Uterus (tissue), 4 donors: ENCODE results near the gene DSTN. TPM values are rescaled to one million over a fixed set of nuclear protein-coding genes. Genes with fewer than 3 reads are reported as not detected.
A peak's percentile ranks its signal among the peaks of the same experiment; 100 is the strongest.

ENCODE experiments used
- DNase-seq, 2 donors: peaks; one replicate each; pipeline ENCODE4 v3.0.0-alpha.2; 2019 to 2020
- H3K27ac ChIP-seq, 2 donors: fragments of 200-600 bp; sonication (generic); 1 replicate in 1 of 2; 2 replicates in 1 of 2; pipeline ENCODE4 v1.5.1; 2016 to 2018
- H3K27me3 ChIP-seq, 2 donors: fragments of 200-600 bp; sonication (generic); one replicate each; pipeline ENCODE4 v1.5.1; 2018 to 2019; ENCODE audit warnings: control low read depth in 1 of 2
- H3K36me3 ChIP-seq, 2 donors: fragments of 200-600 bp; sonication (generic); one replicate each; pipeline ENCODE4 v1.5.1; 2019; ENCODE audit warnings: control low read depth in 1 of 2
- H3K4me1 ChIP-seq, 2 donors: fragments of 200-600 bp; sonication (generic); one replicate each; pipeline ENCODE4 v1.5.1; 2018 to 2019; ENCODE audit warnings: control low read depth in 1 of 2
- H3K4me3 ChIP-seq, 2 donors: fragments of 200-600 bp; sonication (generic); 1 replicate in 1 of 2; 2 replicates in 1 of 2; pipeline ENCODE4 v1.5.1; 2018 to 2019; ENCODE audit warnings: mild to moderate bottlenecking in 1 of 2
- H3K9me3 ChIP-seq, 2 donors: fragments of 200-600 bp; sonication (generic); one replicate each; pipeline ENCODE4 v1.5.1; 2019; ENCODE audit warnings: control low read depth in 1 of 2
- POLR2A ChIP-seq, 2 donors: fragments of 450-650 bp; IDR thresholded peaks; one replicate each; pipeline ENCODE4 v1.6.1; 2016; ENCODE audit warnings: antibody characterized with exemption in 2 of 2, mild to moderate bottlenecking in 1 of 2, moderate library complexity in 1 of 2
- intact Hi-C: fragments of 100-400 bp; cut with DNase I; formaldehyde crosslinking; loops from one replicate; pipeline ENCODE4 v1.15.1; 2023; ENCODE audit warnings: low total_unique reads
- total RNA-seq, 4 donors: library from RNA; depleted of rRNA in 3 of 4; stranded (reverse); fragments of >200 nt in 3 of 4; gene quantifications; one replicate each; pipeline versions ENCODE4 v1.1.0 to v1.2.4, GENCODE V29; 2014 to 2023
- TF ChIP-seq, protein P1 (sequence below), 4 experiments: fragments of 200-600 bp in 2 of 4; fragments of 450-650 bp in 2 of 4; sonication (generic) in 2 of 4; IDR thresholded peaks; one replicate each; pipeline ENCODE4 v1.5.1; 2016 to 2019; ENCODE audit warnings: antibody characterized with exemption in 4 of 4, mild to moderate bottlenecking in 2 of 4, moderate library complexity in 1 of 4
- donor health status: DM: yes; HTN: yes; CAD: no.

The DSTN gene
- total RNA-seq, 4 donors from 2014 or later: 294 to 674 (median 623) TPM

GRCh38 chr20:17605131-17605660 is 35.3 kb downstream of the DSTN start:
- TF ChIP-seq, protein P1, sequence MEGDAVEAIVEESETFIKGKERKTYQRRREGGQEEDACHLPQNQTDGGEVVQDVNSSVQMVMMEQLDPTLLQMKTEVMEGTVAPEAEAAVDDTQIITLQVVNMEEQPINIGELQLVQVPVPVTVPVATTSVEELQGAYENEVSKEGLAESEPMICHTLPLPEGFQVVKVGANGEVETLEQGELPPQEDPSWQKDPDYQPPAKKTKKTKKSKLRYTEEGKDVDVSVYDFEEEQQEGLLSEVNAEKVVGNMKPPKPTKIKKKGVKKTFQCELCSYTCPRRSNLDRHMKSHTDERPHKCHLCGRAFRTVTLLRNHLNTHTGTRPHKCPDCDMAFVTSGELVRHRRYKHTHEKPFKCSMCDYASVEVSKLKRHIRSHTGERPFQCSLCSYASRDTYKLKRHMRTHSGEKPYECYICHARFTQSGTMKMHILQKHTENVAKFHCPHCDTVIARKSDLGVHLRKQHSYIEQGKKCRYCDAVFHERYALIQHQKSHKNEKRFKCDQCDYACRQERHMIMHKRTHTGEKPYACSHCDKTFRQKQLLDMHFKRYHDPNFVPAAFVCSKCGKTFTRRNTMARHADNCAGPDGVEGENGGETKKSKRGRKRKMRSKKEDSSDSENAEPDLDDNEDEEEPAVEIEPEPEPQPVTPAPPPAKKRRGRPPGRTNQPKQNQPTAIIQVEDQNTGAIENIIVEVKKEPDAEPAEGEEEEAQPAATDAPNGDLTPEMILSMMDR (IDR thresholded peaks at IDR 0.05): no peak
- TF ChIP-seq POLR2A (IDR thresholded peaks at IDR 0.05): no peak
- Histone ChIP-seq H3K27me3 (no peaks in the 10 kb centered on the region), H3K9me3 (no peaks in the 10 kb centered on the region), H3K4me3 (no peak overlapping the region), H3K36me3 (no peaks in the 10 kb centered on the region), H3K27ac (no peak overlapping the region), H3K4me1 (peaks cover 9 to 16% of the 10 kb centered on the region in 2 donors)
- no peak for DNase-seq
- intact Hi-C loops: loop anchor here (5.0 kb wide), 1 partner anchor 33 kb away; the partner anchor contains the start of gene DSTN

GRCh38 chr20:17606001-17606400 is 36.1 kb downstream of the DSTN start:
- Histone ChIP-seq H3K4me3 (no peak overlapping the region), H3K4me1 (peaks cover 16 to 17% of the 10 kb centered on the region in 2 donors), H3K27me3 (no peaks in the 10 kb centered on the region), H3K36me3 (no peaks in the 10 kb centered on the region), H3K27ac (no peak overlapping the region), H3K9me3 (no peaks in the 10 kb centered on the region)
- no peak for DNase-seq
- intact Hi-C loops: loop anchor here (5.0 kb wide), 1 partner anchor 34 kb away; the partner anchor contains the start of gene DSTN
- TF ChIP-seq, protein P1 (IDR thresholded peaks at IDR 0.05): no peak
- TF ChIP-seq POLR2A (IDR thresholded peaks at IDR 0.05): no peak

DNA sequence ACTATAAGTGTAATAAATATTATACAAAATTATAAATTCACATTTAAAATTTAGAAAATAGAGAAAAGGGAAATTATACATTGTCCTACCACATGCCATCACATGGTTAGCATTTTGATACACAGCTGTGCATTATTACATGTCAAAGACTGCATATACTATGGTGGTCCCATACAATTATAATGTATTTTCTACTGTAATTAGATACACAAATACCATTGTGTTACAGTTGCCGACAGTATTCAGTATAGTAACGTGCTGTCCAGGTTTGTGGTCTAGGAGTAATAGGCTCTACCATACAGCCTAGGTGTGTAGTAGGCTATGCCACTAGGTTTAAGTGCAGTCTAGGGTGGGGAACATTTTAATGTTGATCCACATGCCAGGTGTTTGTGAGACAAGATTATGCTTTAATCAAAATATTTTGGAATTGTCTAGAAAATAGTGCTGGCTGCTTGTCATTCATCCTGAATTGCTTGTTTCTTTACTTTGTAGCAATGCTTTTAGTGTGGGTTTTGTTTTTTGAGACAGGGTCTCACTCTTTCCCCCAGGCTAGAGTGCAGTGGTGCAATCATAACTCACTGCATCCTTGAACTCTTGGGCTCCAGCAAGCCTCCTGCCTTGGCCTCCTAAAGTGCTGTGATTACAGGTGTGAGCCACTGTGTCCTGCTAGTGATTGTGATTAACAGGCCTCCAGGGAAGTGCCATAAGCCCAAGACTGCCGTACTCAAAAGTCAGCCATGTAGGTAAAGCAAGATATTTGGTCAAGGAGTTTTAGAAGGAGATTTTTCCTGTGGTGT is 39.0 kb downstream of the DSTN start:
- H3K27ac ChIP-seq: peak overlapping the region in 1 of 2 donors; percentile 24
- H3K4me1 ChIP-seq: peaks cover 0 to 21% of the 10 kb centered on the region in 2 donors
- no peak overlapping the region for H3K4me3 ChIP-seq
- H3K9me3 ChIP-seq: no peaks in the 10 kb centered on the region
- H3K27me3 ChIP-seq: no peaks in the 10 kb centered on the region
- intact Hi-C loops: loop anchor here (5.0 kb wide), 1 partner anchor 37 kb away; the partner anchor contains the start of gene DSTN
- H3K36me3 ChIP-seq: no peaks in the 10 kb centered on the region
- TF ChIP-seq, protein P1 (IDR thresholded peaks at IDR 0.05): no peak
- DNase-seq: no peak

DNA sequence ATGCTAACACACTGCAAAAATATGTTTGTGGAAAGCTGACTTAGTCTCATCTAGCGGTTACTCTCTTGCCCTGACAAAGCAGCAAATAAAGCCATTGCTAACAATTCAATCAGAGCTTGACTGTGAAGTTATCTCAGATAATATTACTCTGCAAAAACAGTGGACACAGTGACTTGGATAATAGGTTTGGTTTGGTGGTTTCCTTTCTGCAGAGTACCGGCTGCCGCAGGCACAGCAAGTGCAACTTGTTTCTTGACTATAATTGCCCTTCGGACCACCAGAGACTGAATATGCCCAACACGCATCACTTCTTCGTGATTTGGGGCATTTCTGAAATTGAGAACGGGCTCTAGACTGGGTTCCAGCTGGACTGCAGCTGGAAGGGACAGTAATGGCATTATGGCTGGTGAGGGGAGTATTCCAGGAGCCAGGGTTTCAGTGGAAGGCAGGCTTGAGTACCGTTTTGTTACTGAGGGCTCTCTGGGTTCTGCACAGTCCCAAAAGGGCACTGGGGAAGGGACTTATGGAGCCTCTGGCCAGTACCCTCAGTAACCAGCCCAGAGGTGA is 40.0 kb downstream of the DSTN start:
- Histone ChIP-seq H3K4me1 (peaks cover 0 to 29% of the 10 kb centered on the region in 2 donors), H3K27ac (peak overlapping the region in 1 of 2 donors; percentile 68), H3K27me3 (no peaks in the 10 kb centered on the region), H3K4me3 (no peak overlapping the region), H3K36me3 (no peaks in the 10 kb centered on the region), H3K9me3 (no peaks in the 10 kb centered on the region)
- DNase-seq: no peak
- intact Hi-C loops: loop anchor here (5.0 kb wide), 1 partner anchor 38 kb away; the partner anchor contains the start of gene DSTN
- TF ChIP-seq POLR2A (IDR thresholded peaks at IDR 0.05): no peak

- no peak for DNase-seq
- no peaks in the 10 kb centered on the region for H3K9me3 ChIP-seq
- TF ChIP-seq POLR2A (IDR thresholded peaks at IDR 0.05): no peak
- TF ChIP-seq, protein P1 (IDR thresholded peaks at IDR 0.05): no peak
- H3K4me1 ChIP-seq: peaks cover 0 to 30% of the 10 kb centered on the region in 2 donors
- H3K27me3 ChIP-seq: no peaks in the 10 kb centered on the region
- intact Hi-C loops: no loop called here
- no peak overlapping the region for H3K4me3 ChIP-seq
- peak overlapping the region; percentile 67 to 68 for H3K27ac ChIP-seq
- no peaks in the 10 kb centered on the region for H3K36me3 ChIP-seq
Observed at GRCh38 chr20:17610566-17611289, 40.9 kb downstream of the DSTN start.
